A549 (cell line): ENCODE results near the gene PPP3CA.

Experiments used
- ESRRA ChIP-seq: fragments of 150-350 bp; IDR thresholded peaks from 2 replicates; pipeline ENCODE4 v1.6.1; 2014; ENCODE audit warnings: mild to moderate bottlenecking, low read length, borderline replicate concordance
- HMGXB4 ChIP-seq: fragments of 250-450 bp; sonication (Bioruptor Pico); IDR thresholded peaks from 2 replicates; pipeline ENCODE4 v1.5.0; 2021; ENCODE audit warnings: mild to moderate bottlenecking, moderate library complexity, borderline replicate concordance
- KDM1A ChIP-seq: fragments of 200-600 bp; sonication (generic); IDR thresholded peaks from 2 replicates; pipeline ENCODE4 v1.6.1; 2016; ENCODE audit warnings: low read depth, mild to moderate bottlenecking
- NFE2L2 ChIP-seq: fragments of 150-350 bp; conservative IDR thresholded peaks from 2 replicates; pipeline ENCODE4 v1.6.1; 2014; ENCODE audit warnings: low read length
- POLR2A ChIP-seq: IDR thresholded peaks from 2 replicates; pipeline ENCODE4 v1.6.1; 2012; ENCODE audit warnings: mild to moderate bottlenecking, low read length
- POLR2AphosphoS2 ChIP-seq: conservative IDR thresholded peaks from 2 replicates; pipeline ENCODE4 v1.6.1; 2012; ENCODE audit warnings: low read length, improper control_type of control experiment, inconsistent platforms
- REST ChIP-seq: fragments of 200-600 bp; sonication (generic); IDR thresholded peaks from 2 replicates; pipeline ENCODE4 v1.6.1; 2016; ENCODE audit warnings: antibody characterized with exemption, mild to moderate bottlenecking, moderate library complexity
- ZNF302 ChIP-seq: fragments of 250-450 bp; sonication (Bioruptor Pico); IDR thresholded peaks from 2 replicates; pipeline ENCODE4 v1.9.0; 2021; ENCODE audit warnings: inconsistent platforms, mild to moderate bottlenecking, moderate library complexity
- TF ChIP-seq, protein P1 (sequence below): fragments of >200 bp; sonication (Bioruptor Twin); formaldehyde crosslinking; IDR thresholded peaks from 3 replicates; pipeline ENCODE4 v1.5.1; 2016
- TF ChIP-seq, protein P2 (sequence below): fragments of >200 bp; sonication (Bioruptor Twin); formaldehyde crosslinking; IDR thresholded peaks from 3 replicates; pipeline ENCODE4 v1.6.1; 2016
- TF ChIP-seq, protein P3 (sequence below): IDR thresholded peaks from 2 replicates; pipeline ENCODE4 v1.6.1; 2012
- TF ChIP-seq, protein P4 (sequence below): fragments of 450-650 bp; IDR thresholded peaks from 2 replicates; pipeline ENCODE4 v1.6.1; 2014; ENCODE audit warnings: antibody characterized with exemption

DNA sequence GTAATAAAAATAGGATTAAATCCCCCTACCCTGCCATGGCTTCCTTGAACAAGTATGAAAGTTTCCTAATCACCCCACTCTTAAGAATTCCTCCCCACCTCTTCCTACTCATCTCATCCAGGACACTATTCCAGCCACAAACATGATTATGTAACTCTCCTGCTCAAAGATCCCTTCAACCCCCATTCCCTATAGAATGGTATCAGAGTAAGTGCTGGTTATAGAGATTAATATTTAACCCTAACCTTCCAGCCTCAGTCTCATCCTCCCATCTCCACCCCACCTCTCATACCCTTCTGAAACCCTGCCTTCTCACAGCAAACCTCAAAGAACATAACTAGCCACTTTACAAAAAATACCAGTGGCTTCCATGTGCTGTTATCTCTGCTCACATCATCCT is 155.1 kb downstream of the PPP3CA start:
- no peak for TF ChIP-seq POLR2A
- TF ChIP-seq, protein P1, sequence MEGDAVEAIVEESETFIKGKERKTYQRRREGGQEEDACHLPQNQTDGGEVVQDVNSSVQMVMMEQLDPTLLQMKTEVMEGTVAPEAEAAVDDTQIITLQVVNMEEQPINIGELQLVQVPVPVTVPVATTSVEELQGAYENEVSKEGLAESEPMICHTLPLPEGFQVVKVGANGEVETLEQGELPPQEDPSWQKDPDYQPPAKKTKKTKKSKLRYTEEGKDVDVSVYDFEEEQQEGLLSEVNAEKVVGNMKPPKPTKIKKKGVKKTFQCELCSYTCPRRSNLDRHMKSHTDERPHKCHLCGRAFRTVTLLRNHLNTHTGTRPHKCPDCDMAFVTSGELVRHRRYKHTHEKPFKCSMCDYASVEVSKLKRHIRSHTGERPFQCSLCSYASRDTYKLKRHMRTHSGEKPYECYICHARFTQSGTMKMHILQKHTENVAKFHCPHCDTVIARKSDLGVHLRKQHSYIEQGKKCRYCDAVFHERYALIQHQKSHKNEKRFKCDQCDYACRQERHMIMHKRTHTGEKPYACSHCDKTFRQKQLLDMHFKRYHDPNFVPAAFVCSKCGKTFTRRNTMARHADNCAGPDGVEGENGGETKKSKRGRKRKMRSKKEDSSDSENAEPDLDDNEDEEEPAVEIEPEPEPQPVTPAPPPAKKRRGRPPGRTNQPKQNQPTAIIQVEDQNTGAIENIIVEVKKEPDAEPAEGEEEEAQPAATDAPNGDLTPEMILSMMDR = no peak
- TF ChIP-seq KDM1A = no peak
- TF ChIP-seq, protein P2, sequence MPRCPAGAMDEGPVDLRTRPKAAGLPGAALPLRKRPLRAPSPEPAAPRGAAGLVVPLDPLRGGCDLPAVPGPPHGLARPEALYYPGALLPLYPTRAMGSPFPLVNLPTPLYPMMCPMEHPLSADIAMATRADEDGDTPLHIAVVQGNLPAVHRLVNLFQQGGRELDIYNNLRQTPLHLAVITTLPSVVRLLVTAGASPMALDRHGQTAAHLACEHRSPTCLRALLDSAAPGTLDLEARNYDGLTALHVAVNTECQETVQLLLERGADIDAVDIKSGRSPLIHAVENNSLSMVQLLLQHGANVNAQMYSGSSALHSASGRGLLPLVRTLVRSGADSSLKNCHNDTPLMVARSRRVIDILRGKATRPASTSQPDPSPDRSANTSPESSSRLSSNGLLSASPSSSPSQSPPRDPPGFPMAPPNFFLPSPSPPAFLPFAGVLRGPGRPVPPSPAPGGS = no peak
- TF ChIP-seq, protein P3, sequence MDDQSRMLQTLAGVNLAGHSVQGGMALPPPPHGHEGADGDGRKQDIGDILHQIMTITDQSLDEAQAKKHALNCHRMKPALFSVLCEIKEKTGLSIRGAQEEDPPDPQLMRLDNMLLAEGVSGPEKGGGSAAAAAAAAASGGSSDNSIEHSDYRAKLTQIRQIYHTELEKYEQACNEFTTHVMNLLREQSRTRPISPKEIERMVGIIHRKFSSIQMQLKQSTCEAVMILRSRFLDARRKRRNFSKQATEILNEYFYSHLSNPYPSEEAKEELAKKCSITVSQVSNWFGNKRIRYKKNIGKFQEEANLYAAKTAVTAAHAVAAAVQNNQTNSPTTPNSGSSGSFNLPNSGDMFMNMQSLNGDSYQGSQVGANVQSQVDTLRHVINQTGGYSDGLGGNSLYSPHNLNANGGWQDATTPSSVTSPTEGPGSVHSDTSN = no peak
- no peak for TF ChIP-seq HMGXB4 (CRISPR knock-in tag)
- no peak for TF ChIP-seq POLR2AphosphoS2
- TF ChIP-seq REST = no peak
- TF ChIP-seq, protein P4, sequence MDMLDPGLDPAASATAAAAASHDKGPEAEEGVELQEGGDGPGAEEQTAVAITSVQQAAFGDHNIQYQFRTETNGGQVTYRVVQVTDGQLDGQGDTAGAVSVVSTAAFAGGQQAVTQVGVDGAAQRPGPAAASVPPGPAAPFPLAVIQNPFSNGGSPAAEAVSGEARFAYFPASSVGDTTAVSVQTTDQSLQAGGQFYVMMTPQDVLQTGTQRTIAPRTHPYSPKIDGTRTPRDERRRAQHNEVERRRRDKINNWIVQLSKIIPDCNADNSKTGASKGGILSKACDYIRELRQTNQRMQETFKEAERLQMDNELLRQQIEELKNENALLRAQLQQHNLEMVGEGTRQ = no peak
- no peak for TF ChIP-seq ESRRA
- TF ChIP-seq NFE2L2 = no peak
- TF ChIP-seq ZNF302 (CRISPR knock-in tag) = no peak
